HG02885 (cell line): ENCODE measurements around the gene CLMP.

Experiments
- ATAC-seq: cut with Tn5 transposase; IDR thresholded peaks from one replicate; pipeline ENCODE4 v1.9.1; 2021; ENCODE audit warnings: mild to moderate bottlenecking; ENCODE audit not compliant: unreplicated experiment, poor library complexity

CLMP gene, protein sequence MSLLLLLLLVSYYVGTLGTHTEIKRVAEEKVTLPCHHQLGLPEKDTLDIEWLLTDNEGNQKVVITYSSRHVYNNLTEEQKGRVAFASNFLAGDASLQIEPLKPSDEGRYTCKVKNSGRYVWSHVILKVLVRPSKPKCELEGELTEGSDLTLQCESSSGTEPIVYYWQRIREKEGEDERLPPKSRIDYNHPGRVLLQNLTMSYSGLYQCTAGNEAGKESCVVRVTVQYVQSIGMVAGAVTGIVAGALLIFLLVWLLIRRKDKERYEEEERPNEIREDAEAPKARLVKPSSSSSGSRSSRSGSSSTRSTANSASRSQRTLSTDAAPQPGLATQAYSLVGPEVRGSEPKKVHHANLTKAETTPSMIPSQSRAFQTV

GRCh38 chr11:123195188-123196059 lies at the start of gene CLMP:
Gene CLMP, minus strand, starts transcription at chr11:123195248. Its CDS starts 308 bp downstream, at chr11:123194940.
- no peak for ATAC-seq

DNA sequence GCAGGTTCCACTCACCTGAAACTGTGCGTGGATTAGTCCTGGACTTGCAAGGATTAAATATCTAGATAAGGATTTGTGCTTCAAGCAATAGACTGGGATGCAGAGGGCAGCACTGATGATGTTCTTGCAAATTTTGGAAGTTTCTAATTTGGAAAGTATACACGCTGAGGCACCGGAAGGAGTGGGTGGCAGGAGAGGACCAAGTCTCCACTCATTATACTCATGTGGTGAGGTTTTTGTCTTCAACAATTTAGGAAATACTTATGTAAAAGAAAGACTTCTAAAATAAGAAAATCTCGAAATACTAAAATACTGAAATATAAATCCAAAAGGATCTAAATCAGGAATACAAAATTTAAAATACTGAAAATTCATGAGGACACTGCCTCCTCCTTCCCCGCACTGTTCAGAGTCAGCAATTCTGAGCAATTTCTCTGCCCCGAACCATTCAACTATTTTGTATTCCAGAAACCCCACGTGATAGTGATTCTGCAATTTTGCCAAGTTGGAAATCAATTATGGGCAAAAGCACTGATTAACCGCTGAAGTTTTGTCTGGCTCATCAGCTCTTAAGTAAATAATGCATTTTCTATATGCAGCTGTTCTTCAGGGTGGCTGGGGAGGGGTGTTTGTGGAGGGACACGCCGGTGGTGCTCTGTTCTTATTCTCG lies 47.0 kb upstream of the CLMP start:
- no peak for ATAC-seq

GRCh38 chr11:123241294-123241693 lies 46.2 kb upstream of the CLMP start:
- ATAC-seq, result no peak

GRCh38 chr11:123239191-123240150 lies 44.4 kb upstream of the CLMP start:
- ATAC-seq, result no peak

DNA sequence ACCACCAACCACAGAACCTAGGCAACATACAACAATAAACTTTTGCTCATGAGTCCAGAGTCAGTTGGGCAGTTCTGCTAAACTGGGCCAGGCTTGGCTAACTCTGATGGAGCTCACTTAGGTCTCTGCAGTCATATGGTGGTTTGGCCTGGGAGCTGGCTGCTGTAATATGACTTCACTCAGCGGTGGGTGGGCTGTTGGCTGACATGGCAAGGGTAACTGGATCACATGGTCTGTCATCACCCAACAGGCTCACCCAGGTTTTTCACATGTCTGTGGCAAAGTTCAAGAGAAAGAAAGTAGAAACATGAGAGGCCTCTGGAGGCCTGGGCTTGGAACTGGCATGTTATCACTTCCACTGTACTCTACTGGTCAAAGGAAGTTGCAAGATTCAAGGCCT lies 43.2 kb upstream of the CLMP start:
- no peak for ATAC-seq

DNA sequence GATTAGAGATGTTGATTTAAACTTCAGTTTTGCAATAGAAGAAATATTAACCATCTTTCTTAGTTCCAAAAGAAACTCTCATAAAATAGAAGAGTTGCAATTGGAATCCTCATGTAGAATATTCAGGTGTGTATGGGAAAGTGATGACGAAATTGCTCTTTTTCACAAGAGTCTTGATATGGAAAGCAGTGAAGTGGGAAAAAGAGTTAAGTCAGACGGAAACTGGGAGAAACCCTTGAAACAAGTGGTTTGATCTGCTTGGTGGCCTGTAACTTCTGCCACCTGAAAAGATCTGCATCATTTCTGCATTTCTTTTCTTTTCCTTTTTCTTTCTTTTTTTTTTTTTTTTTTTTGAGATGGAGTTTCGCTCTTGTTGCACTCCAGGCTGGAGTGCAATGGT lies 41.8 kb upstream of the CLMP start:
- ATAC-seq, result no peak

DNA sequence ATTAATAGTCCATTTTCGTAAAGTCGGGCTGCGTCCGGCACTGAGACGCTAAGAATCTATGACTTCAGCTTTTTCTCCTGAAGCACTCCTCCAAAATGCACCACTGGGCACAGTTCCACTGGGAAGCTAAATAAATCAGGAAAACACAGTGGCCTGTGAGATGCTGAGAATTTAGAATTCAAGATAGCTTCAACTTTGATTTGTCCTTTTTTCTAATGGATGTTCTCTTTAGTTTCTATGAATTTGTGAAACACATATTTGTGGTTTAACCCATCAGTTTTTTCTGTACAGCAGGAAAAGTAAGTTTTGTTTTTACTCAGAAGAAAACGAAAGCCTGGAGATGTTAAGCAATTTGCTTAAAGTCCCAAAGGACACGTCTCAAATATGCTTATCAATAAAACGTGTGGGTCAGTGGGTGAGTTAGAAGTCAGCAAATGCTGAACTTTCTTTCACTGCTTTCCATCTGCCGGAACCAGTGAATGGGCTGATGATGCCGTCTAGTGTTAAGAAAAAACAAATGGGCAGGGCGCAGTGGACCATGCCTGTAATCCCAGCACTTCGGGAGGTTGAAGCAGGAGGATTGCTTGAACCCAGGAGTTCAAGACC lies 40.7 kb upstream of the CLMP start:
- ATAC-seq, result no peak

DNA sequence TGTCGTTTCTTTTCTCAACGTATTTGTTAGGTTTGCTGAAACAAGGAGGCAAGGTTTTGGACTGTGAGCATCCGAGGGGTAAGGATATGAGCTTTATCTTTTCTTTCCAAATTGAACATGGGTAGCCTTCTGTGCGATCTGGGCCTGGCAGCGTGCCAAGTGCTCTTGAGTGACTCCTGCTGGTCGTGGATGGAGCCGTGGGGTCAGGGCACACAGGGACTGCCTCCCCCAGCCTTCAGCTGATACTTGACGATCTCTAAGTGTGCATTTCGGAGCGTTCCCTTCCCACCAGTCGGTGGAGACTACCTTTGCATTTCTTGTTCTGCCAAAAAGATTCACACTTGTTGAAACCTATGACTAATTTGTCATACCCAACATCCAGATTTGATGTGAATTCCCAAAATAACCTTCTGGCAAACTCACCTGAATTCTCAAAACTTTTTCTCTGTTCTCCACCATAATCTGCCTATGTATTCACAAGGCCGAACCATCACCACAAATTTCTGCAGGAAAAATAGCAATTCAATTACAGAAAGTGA lies 40.1 kb upstream of the CLMP start:
- ATAC-seq, result no peak

- ATAC-seq, result no peak
Observed at GRCh38 chr11:123233975-123234334, 38.9 kb upstream of the CLMP start.

- ATAC-seq, result peak; percentile 96
Observed at GRCh38 chr11:123233280-123233974, 38.4 kb upstream of the CLMP start.

- no peak for ATAC-seq
Observed at GRCh38 chr11:123231777-123232176, 36.7 kb upstream of the CLMP start.

DNA sequence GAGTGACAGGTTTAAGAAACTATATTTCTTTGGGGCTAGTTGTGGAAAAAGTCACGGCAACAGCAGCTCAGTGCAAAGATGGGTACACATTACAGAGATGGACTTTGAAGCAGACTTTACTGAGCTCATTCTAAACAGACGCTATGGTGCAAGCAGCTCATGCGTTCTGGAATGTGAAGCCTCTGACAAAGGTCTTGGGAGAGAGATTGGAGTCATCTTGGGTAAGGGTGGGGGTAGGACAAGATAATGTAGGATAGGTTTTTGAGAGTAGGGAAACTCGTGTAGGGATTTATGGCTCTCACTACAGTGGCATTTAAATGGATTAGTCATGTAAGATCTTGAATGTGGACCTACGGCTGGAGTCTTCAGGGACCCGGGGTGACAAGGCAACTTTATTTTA lies 36.2 kb upstream of the CLMP start:
- no peak for ATAC-seq

DNA sequence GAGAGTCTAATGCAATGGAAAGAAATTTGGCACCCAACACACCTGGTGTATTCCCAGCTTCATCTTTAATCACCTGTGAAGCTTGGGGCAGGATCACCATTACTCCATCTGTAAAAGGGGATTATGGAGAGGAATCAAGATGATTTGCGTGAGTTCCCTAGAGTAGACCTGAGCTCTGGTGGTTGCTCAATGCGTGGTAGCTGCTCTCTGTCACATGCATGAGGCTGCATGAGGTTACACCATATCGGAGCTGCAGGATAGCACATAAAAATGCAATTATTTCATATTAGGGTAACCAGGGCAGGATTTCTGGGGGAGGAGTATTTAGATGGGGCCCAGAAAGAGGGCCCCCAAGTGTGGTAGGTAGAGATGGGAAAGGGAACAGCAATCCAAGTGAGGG lies 35.3 kb upstream of the CLMP start:
- no peak for ATAC-seq

DNA sequence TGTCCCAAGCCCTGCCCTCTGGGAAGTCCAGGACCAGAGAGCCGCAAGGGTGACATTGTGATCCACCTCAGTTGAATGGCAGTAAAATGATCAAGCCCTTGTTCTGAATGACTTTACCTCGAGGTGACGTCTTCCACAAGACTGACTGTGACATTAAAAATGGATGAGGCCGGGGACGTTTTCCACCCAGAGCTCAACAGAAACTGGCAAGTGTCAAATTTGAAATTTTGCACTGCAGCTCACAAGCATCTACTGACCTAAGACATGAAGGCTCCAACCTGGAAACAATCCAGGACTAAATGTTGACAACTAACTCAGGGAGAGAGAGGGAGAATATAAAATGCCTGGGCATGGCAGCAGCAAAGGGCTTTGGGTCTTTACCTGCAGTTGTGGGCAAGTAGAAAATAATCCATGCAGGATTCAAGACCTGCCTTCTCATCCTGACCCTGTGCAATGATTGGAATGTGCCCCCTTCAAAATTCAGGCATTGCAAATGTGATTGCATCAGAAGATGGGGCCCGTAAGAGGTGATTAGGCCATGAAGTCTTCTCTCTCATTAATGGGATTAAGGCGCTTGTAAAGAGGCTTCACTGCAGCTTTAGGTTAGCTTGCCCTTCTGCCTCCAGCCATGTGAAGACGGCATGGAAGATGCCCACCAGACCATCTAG lies 33.6 kb upstream of the CLMP start:
- ATAC-seq, result no peak

- no peak for ATAC-seq
Observed at GRCh38 chr11:123227763-123228495, 32.9 kb upstream of the CLMP start.

GRCh38 chr11:123221584-123221983 lies 26.5 kb upstream of the CLMP start:
- no peak for ATAC-seq

DNA sequence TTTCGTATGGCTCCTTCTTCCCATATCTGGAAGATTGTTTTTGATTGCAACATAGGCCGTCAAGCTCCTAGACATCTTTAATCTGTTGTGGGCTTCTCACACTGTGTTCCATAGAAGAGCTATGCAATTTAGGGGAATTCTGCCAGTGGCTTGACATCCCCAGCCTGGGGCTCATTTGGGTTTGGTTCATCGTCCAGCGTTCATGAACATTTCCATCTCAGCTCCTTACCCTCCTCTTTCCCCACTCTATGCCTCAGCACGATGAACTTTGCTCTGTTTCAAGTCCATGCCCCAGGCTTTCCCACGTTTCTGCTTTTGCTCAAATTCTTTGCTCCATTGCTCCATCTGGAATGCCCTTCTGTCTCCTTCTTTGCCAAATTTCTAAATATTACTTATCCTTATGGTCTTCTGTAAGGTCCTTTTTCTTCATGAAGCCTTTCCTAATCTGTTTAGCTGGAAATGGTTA lies 26.1 kb upstream of the CLMP start:
- no peak for ATAC-seq
